ENCODE data around the gene HEBP2. TPM values are rescaled to one million over a fixed set of nuclear protein-coding genes. Genes with fewer than 3 reads are reported as not detected.

Gene HEBP2
- total and polyA plus RNA-seq, 2 of the 4 experiments (the other 2 are of a cell fraction): 3.9 to 6.1 TPM

- H3K79me1 ChIP-seq (ENCODE audit: low read depth in 1 of 2, low read length in 2 of 2): peaks cover 7 to 30% of the 10 kb centered on the region in 2 experiments; a peak in 3 of 4 replicates
- intact Hi-C loops (cut with micrococcal nuclease) (no loop called here), in situ Hi-C loops (cut with MboI; ENCODE audit: low sequenced_read_pairs) (loop anchor here (25.0 kb wide), 1 partner anchor 574 kb away; no protein-coding TSS in a partner anchor), dilution Hi-C loops (cut with HindIII; ENCODE audit: low sequenced_read_pairs, unreplicated experiment) (no loop called here)
- no peak overlapping the region for H3K56ac ChIP-seq (ENCODE audit: extremely low read depth, insufficient read depth, low read length)
- peak overlapping the region; percentile 57; the same call in 1 of the 2 replicates for H2BK20ac ChIP-seq (ENCODE audit: low read depth, low read length)
- H3K4me3 ChIP-seq (ENCODE audit: insufficient read depth, low read depth, low read length): no peak overlapping the region
- peak overlapping the region; percentile 5; the same call in 1 of the 3 replicates for H2BK15ac ChIP-seq (ENCODE audit: low read depth, low read length)
- no peak overlapping the region for H2AK9ac ChIP-seq (replicated peaks; ENCODE audit: low read depth, low read length, poor library complexity)
- H4K20me1 ChIP-seq (ENCODE audit: insufficient read depth, low read length): no peaks in the 10 kb centered on the region; the same call in 1 of the 2 replicates
- peak overlapping the region; percentile 63 for H3K14ac ChIP-seq (replicated peaks; ENCODE audit: low read depth, low read length)
- peak overlapping the region; percentile 49 for H3K27ac ChIP-seq (ENCODE audit: insufficient read depth, low read length)
- no TSS peak for BruUV-seq (replicated peaks)
- H4K91ac ChIP-seq (ENCODE audit: insufficient read depth, low read depth, low read length): peak overlapping the region; percentile 29; the same call in 1 of the 2 replicates
- 0 out of 2 replicates have a peak overlapping the region, but pooled peaks have one; percentile 10 for H4K5ac ChIP-seq (ENCODE audit: low read depth, low read length)
- no peak overlapping the region; the same call in 1 of the 2 replicates for H3K18ac ChIP-seq (ENCODE audit: low read depth, low read length)
- H4K8ac ChIP-seq (ENCODE audit: low read depth in 2 of 2, low read length in 2 of 2): peak overlapping the region in 1 of 2 experiments; percentile 65; a peak in 2 of 4 replicates
- peak overlapping the region; percentile 80 for H2BK120ac ChIP-seq (ENCODE audit: low read depth, low read length)
- peak; percentile 83 for DNase-seq
- no peaks in the 10 kb centered on the region for H3K27me3 ChIP-seq (ENCODE audit: control insufficient read depth, insufficient read depth, low read length)
- peak overlapping the region; percentile 55 for H2BK5ac ChIP-seq (ENCODE audit: low read depth, low read length, poor library complexity, severe bottlenecking)
- peak overlapping the region; percentile 73 for H3K4ac ChIP-seq (ENCODE audit: low read depth, low read length)
- ATAC-seq (ENCODE audit: low read depth): peak; percentile 66
- peak overlapping the region; percentile 85 for H2AK5ac ChIP-seq (ENCODE audit: low read depth, low read length)
- POLR2A ChIA-PET (ENCODE audit: unreplicated experiment): no interaction called here
- WGBS, 2 experiments (ENCODE audit: extremely low coverage in 2 of 2, insufficient read length in 1 of 2): 78% methylated on average over 3 of the region's 6 CpGs; no CpG with 5 or more reads in 1 of the 2 experiments
- CTCF ChIA-PET: no interaction called here
- no peaks in the 10 kb centered on the region for H3K9me3 ChIP-seq (ENCODE audit: control insufficient read depth, insufficient read depth, low read length)
- no peak overlapping the region for H3K9ac ChIP-seq (ENCODE audit: low read depth, low read length)
- H3K4me1 ChIP-seq (ENCODE audit: control insufficient read depth, insufficient read depth, low read length): peaks cover 12% of the 10 kb centered on the region
- H3K23ac ChIP-seq (ENCODE audit: low read depth, low read length): no peak overlapping the region
- peak overlapping the region; percentile 26; the same call in 1 of the 2 replicates for H3K4me2 ChIP-seq (ENCODE audit: low read depth, low read length)
- peaks cover 26% of the 10 kb centered on the region for H3K9me1 ChIP-seq (ENCODE audit: insufficient read depth, low read length)
- H2AFZ ChIP-seq (replicated peaks; ENCODE audit: low read length, poor library complexity): no peak overlapping the region
- peaks cover 36% of the 10 kb centered on the region for H3K36me3 ChIP-seq (ENCODE audit: control insufficient read depth, insufficient read depth, low read length)
- TF ChIP-seq MAFK (IDR thresholded peaks at IDR 0.05; ENCODE audit: low read depth, low read length): no peak
- 0 out of 2 replicates have a peak, but pooled peaks have one; percentile 41 for TF ChIP-seq FOS (IDR thresholded peaks at IDR 0.05; ENCODE audit: low read depth, low read length)
These were observed 7.2 kb downstream of the HEBP2 start for GRCh38 chr6:138410972-138411880.
